ENCODE results near the gene ITGA8.

Gene ITGA8

DNA sequence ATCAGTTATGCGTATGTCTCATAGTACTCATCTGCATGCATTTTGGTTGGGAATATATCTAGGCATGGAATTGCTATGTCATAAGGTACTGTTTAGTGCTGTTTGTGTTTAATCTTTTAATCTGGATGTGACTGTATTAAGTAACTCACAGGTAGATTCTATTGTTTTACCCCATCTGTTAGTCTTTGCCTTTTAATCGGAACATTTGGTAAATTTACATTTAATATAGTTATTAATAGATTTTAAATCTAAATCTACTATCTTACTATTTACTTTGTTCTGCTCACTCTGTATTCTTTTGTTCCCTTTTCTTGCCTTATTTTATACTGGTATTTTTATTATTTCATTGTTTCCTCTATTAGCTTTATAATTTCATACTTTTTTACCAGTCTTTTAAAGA, 10.6 kb upstream of the ITGA8 start:
- no peak for DNase-seq

DNA sequence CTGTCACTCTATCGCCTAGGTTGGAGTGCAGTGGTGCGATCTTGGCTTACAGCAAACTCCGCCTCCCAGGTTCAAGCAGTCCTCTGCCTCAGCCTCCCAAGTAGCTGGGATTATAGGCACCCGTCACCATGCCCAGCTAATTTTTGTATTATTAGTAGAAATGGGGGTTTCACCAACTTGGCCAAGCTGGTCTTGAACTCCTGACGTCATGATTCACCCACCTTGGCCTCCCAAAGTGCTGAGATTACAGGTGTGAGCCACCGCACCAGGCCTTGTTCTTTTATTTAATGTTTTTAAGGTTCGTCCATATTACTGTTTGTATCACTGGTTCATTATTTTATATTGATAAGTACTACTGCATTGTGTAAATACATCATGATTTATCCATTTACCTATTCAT, 10.2 kb upstream of the ITGA8 start:
- DNase-seq = no peak

DNA sequence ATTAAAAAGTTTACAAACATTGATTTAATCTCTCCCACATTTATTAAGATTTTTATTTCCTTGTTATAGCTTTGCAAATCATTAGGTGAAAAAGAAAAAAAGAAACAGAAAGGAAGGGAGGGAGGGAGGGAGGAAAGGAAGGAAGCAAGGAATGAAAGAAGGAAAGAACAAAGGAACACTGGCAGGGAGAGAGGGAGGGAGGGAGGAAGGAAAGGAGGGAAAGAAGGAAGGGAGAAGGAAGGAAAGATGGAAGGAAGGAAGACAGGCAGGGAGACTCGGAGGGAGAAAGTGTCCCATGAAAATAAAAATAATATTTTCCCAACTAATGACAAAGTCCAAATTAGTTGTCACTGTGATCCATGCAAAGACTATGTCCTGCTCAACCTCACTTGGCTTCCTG, 6.3 kb upstream of the ITGA8 start:
- no peak for DNase-seq

DNA sequence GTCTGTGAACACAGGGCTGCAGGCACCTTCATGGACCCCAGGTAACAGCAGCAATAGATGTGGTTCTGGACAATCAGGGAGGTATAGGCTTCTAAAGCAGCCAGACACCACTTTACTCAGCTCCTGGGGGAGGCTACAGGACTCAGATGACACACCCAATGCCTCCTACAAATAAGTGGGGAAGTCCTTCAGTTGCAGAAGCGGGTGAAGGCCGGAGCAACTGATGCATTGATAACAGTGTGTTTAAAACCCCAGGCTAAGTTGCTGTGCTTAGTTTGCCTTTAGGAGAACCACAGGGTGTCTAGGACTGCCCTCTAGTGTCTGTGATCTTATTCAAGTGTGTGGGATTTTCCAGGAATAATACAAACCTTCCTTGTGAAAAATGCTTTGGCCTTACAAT, 5.9 kb upstream of the ITGA8 start:
- DNase-seq = no peak

DNA sequence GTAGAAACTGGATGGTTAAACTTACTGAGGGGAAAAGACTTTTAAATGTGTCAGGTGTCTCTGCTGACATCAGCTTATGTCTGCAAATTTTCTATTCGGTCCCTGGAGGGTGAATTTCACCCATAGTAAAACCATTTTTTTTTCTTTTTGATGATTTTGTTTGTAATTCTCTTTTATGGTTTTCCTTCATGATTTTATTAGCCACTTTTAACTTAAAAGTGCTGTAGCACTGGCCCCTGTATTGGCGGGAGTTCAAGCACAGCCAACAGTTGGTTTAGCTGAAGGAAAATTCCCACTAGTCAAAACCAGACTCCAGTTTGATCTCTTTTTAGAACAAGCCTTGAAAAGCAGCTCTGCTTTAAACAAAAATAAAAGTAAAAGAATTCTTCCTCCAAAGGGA, 5.0 kb upstream of the ITGA8 start:
- DNase-seq = no peak

DNA sequence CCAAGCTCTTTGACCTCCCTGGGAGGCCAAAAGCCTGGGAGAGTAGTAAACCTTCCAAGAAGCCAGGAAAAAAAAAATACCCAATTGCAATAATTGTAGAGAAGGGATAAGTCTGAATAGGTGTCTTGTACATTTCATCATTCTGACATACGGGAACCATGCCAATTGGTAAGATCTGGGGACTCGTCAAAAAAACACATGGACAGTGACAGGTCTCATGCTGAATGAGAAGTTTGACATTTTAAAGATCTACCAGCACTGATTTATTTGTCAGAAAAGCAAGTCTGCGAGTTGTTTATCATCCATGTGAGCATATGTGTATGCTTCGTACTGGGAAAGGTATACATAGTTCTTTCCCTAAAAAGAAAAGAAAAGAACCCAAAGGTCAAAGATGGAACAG, 4.1 kb upstream of the ITGA8 start:
- no peak for DNase-seq

DNA sequence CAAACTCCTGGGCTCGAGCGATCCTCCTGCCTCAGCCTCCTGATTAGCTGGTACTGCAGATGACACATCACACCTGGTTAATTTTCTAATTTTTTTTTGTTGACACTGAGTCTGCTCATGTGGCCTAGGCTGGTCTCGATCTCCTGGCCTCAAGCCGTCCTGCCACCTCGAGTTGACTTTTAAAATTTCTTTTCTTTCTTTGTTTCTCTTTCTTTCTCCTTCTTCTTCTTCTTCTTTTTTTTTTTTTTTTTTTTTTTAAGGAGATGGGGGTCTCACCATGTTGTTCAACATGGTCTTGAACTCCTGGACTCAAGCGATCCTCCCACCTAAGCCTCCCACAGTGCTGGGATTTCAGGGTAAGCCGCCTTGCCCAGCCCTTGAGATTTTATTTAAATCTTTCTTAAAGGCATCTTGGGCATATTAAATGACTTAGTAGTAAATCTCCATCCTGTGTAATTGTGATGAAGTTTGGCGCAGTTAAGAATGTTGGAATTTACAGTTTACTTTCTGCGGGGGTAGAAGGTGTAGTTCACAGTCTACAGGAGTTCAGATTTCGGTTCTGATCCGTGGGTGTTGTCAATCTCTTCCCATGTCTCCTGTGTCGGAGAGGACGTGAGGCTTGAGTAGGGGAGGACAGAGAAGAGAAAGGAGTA, 1.0 kb upstream of the ITGA8 start:
- DNase-seq = no peak

GRCh38 chr10:15719049-15719898, 448 bp downstream of the ITGA8 start:
- no peak for DNase-seq

DNA sequence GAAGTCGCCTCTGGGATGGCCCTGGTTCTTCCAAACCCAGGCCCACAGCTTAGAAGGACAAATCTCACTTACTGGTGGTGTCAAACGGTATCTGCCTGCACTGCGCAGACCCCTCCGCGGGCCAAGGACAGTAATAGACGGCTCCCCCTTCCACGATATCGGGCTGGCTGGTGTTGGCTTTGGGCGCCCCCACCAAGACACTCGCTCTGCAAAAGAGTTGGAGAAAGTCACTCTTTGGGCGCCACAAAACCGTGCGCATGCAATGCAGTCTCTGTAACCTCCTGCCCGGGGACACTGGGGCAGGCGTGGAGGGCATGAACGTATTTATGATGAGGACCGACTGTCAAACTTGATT, 1.1 kb downstream of the ITGA8 start:
- DNase-seq = no peak

DNA sequence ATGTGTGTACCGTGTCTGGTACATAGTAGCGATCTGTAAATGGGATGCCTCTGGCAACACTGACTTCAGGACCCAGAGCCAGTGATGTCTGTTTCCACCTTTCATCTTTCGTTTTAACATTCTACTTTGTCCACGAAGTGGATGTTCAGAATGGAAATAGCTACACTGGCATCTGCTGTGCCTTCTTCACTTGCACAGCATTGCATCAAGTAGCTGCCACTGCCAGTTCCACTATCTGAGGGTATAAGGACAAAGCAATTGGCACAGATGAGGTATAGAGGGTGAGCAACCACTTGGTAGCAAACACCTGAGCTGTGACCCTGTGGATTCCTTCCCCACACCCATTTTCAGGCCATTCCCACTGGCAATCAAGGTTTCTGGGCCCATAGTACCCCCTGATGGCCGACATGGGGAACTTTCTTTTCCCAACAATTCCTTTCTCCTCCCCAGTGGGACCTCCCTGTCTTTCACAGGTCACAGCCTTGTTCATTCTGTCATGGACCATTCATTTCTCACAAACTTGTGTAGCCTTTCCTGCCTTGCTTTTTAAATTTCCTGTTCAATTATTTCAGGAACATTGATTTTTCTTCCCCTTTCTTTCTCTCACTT, 4.0 kb downstream of the ITGA8 start:
- no peak for DNase-seq

DNA sequence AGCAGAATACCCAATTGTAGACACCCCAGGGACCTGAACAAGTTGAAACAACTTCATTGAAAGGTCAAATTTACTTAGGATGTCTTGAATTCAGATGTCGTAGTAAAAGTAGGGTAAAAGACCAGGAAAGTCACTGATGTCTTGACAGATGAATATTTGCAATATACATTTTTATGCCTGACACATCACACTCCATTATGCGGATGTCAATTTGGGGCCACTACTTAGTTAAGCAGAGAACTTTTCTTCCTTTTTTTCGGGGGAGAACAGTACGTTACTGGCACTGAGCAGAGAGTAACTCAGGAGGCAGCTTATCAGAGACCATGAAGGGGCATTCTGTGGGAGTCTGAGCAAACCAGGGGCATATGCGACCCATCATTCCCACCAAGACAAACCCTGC, 4.9 kb downstream of the ITGA8 start:
- DNase-seq = no peak

DNA sequence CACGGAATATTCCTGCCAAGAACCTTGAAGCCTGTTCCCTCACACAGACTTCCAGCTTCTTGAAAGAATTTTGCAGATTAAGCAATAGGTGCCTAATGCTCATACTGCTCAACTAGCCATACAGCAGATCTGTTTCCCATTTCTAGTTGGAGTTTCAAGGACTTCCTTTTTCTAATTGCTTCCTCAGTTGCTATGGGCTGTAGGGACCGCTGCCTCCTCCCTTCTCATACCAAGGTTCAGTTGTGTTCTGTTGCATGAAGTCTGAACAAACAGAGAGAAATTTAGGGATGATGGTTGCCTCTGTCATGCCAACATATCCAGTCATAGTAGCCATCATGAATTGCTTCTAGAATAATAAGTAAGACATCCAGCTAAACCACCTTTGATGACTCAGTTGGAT, 6.8 kb downstream of the ITGA8 start:
- DNase-seq = no peak

- DNase-seq = no peak
These were observed 9.3 kb downstream of the ITGA8 start for GRCh38 chr10:15710455-15710854.

GRCh38 chr10:15705298-15705697, 14.4 kb downstream of the ITGA8 start:
- DNase-seq = no peak

- DNase-seq = no peak
These were observed 15.1 kb downstream of the ITGA8 start for GRCh38 chr10:15704581-15704968.

- no peak for DNase-seq
These were observed 15.7 kb downstream of the ITGA8 start for GRCh38 chr10:15703944-15704580.

GRCh38 chr10:15703151-15703880, 16.4 kb downstream of the ITGA8 start:
- DNase-seq = no peak

DNA sequence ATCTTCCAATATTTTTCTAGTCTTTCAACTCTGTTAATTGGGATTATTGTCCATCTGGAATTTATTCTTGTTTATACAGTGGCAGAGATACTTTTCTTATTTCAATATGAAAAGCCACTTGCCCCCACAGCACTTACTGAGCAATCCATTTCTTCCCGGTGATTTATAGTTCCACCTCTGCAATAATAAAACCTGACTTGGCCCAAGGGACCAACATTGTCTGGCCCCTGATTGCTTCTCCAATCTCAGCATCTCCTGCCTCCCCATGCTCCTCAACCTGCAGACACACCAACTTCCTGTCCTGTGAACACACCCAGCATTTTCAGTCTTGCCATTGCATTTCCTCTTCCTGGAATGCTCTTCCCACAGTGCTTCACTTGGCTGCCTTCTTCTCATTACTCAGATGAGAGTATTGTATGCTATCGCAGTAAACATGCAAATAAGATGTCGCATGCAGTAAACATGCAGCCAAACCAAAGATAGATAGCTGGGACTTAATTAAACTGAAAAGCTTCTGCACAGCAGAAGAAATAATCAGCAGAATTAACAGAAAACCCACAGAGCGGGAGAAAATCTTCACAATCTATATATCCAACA, 19.5 kb downstream of the ITGA8 start:
- no peak for DNase-seq

GRCh38 chr10:15695852-15696251, 23.9 kb downstream of the ITGA8 start:
- DNase-seq = no peak

DNA sequence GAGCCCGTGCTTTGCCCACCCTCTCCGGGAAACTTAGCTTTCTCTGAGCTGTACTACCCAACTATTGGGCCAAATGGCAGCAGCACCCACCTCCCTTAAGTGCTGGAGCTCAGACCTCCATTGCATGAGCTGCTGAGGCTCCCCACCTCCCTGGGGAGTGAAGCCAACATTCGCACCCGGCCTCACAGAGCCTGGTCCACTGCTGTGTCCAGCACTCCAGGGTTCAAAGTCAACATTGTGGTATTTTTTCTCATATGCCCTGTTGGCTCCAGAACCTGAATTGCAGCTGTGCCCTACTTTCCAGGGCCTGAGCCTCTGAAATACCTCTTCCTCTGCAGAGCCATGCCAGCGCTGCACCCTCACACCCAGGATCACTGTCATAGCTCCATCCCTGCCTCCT, 29.7 kb downstream of the ITGA8 start:
- no peak for DNase-seq

DNA sequence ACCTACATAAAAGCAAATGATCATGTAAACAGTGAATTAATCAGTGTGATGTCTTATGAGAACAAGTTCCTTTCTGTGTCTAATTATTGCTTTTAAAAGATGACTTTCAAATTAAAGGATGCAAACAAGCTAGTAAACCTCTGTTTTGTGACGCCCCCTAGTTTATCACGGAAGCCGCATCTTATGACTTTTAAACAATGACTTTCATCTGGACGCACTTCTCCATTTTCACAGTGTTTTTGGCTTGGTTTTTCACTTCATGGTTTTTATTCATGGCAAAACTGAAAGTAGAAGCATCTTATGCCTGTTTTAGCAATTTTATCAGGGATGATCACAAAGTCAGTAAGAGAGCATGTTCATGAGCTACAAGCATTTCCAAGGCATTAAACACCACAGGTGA, 35.0 kb downstream of the ITGA8 start:
- no peak for DNase-seq

DNA sequence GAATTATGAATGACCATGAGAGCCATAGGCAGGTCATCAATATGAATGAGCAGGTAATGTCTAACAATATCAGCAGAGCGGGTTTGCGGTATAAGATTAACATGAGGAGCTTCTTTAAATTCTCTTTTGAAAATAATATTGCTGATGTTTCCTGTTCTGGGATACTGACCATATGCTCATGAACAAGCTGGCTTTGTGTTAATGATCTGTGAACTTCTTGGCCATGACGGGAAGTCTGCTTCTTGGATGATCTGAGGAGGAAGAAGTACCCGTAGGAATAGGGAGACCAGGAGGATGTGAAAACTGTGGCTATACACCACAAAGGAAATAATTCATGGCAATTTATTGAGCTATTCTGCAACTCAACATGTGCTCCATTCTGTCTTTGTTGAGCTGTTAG, 38.6 kb downstream of the ITGA8 start:
- DNase-seq = no peak

- no peak for DNase-seq
These were observed 40.9 kb downstream of the ITGA8 start for GRCh38 chr10:15678851-15679250.
